A673 (cell line): ENCODE results near the gene ADCY5.

Source experiments
- CTCF ChIP-seq: fragments of 300-800, 200-600 bp; sonication (generic); conservative IDR thresholded peaks from 2 replicates; pipeline ENCODE4 v1.5.1; 2017; ENCODE audit warnings: low read depth, mild to moderate bottlenecking, antibody characterized with exemption, low read length, moderate library complexity, mixed read lengths
- EZH2 ChIP-seq: fragments of 200-600 bp; sonication (generic); IDR thresholded peaks from 2 replicates; pipeline ENCODE4 v1.6.1; 2017; ENCODE audit warnings: borderline replicate concordance, low read depth, mild to moderate bottlenecking, mixed read lengths, antibody characterized with exemption, low read length; ENCODE audit not compliant: poor library complexity, severe bottlenecking

GRCh38 chr3:123451186-123451585 lies 2.3 kb upstream of the ADCY5 start:
- TF ChIP-seq EZH2 (no peak), CTCF (no peak)
